ENCODE results near the gene COQ10A. TPM values are rescaled to one million over a fixed set of nuclear protein-coding genes. Genes with fewer than 3 reads are reported as not detected.

COQ10A gene
- total RNA-seq, 1 donor from 2014 or later: 23.6 TPM

- H3K27ac Mint-ChIP-seq: no peak overlapping the region
- no peak for DNase-seq (ENCODE audit: low spot score, unreplicated experiment)
- no peaks in the 10 kb centered on the region for H3K27me3 Mint-ChIP-seq
- H3K4me1 Mint-ChIP-seq (ENCODE audit: low read depth): no peaks in the 10 kb centered on the region
- no peaks in the 10 kb centered on the region for H3K9me3 Mint-ChIP-seq (ENCODE audit: low read depth)
- peaks cover 29% of the 10 kb centered on the region for H3K36me3 Mint-ChIP-seq (ENCODE audit: insufficient read depth)
- no peak overlapping the region for H3K4me3 Mint-ChIP-seq (ENCODE audit: low read depth)
- TF ChIP-seq, protein P1, sequence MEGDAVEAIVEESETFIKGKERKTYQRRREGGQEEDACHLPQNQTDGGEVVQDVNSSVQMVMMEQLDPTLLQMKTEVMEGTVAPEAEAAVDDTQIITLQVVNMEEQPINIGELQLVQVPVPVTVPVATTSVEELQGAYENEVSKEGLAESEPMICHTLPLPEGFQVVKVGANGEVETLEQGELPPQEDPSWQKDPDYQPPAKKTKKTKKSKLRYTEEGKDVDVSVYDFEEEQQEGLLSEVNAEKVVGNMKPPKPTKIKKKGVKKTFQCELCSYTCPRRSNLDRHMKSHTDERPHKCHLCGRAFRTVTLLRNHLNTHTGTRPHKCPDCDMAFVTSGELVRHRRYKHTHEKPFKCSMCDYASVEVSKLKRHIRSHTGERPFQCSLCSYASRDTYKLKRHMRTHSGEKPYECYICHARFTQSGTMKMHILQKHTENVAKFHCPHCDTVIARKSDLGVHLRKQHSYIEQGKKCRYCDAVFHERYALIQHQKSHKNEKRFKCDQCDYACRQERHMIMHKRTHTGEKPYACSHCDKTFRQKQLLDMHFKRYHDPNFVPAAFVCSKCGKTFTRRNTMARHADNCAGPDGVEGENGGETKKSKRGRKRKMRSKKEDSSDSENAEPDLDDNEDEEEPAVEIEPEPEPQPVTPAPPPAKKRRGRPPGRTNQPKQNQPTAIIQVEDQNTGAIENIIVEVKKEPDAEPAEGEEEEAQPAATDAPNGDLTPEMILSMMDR (IDR thresholded peaks at IDR 0.05; ENCODE audit: unreplicated experiment): no peak
Measured at GRCh38 chr12:56244494-56244893, 22.2 kb upstream of the COQ10A start.

- TF ChIP-seq, protein P1 (IDR thresholded peaks at IDR 0.05; ENCODE audit: unreplicated experiment): no peak
- Mint-ChIP-seq H3K4me1 (ENCODE audit: low read depth) (no peaks in the 10 kb centered on the region), H3K27me3 (no peaks in the 10 kb centered on the region), H3K36me3 (ENCODE audit: insufficient read depth) (peaks cover 25% of the 10 kb centered on the region), H3K27ac (no peak overlapping the region), H3K4me3 (ENCODE audit: low read depth) (no peak overlapping the region), H3K9me3 (ENCODE audit: low read depth) (no peaks in the 10 kb centered on the region)
- no peak for DNase-seq (ENCODE audit: low spot score, unreplicated experiment)
Measured at GRCh38 chr12:56247923-56248322, 18.8 kb upstream of the COQ10A start.

- H3K27ac Mint-ChIP-seq: no peak overlapping the region
- no peak for DNase-seq (ENCODE audit: low spot score, unreplicated experiment)
- H3K27me3 Mint-ChIP-seq: no peaks in the 10 kb centered on the region
- H3K4me3 Mint-ChIP-seq (ENCODE audit: low read depth): no peak overlapping the region
- H3K4me1 Mint-ChIP-seq (ENCODE audit: low read depth): no peaks in the 10 kb centered on the region
- H3K36me3 Mint-ChIP-seq (ENCODE audit: insufficient read depth): peaks cover 26% of the 10 kb centered on the region
- H3K9me3 Mint-ChIP-seq (ENCODE audit: low read depth): no peaks in the 10 kb centered on the region
- TF ChIP-seq, protein P1 (IDR thresholded peaks at IDR 0.05; ENCODE audit: unreplicated experiment): no peak
Measured at GRCh38 chr12:56248711-56249110, 18.0 kb upstream of the COQ10A start.

GRCh38 chr12:56252649-56253048 lies 14.1 kb upstream of the COQ10A start:
- Mint-ChIP-seq H3K27ac (no peak overlapping the region), H3K4me3 (ENCODE audit: low read depth) (no peak overlapping the region), H3K4me1 (ENCODE audit: low read depth) (peaks cover 9% of the 10 kb centered on the region), H3K36me3 (ENCODE audit: insufficient read depth) (peaks cover 22% of the 10 kb centered on the region), H3K27me3 (no peaks in the 10 kb centered on the region), H3K9me3 (ENCODE audit: low read depth) (no peaks in the 10 kb centered on the region)
- no peak for DNase-seq (ENCODE audit: low spot score, unreplicated experiment)
- TF ChIP-seq, protein P1 (IDR thresholded peaks at IDR 0.05; ENCODE audit: unreplicated experiment): no peak

DNA sequence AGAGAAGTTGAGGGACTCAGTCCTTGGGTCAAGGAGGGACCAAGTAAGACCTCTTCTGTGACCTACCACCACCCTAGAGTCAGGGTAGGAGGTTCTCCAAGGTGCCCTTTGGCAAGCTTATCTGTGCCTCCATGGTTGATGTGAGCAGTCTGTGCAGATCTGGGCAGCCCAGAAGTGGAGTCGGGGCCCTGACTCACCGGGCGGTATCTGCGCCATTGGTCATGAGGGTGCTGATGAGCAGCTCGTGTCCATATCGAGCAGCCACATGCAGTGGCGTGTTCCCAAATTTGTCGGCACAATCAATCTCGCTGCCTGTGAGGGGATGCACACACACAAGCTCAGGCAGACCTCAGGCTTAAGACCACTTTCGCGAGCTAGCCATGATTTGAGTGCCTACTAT lies 13.7 kb upstream of the COQ10A start:
- DNase-seq (ENCODE audit: low spot score, unreplicated experiment): no peak
- H3K36me3 Mint-ChIP-seq (ENCODE audit: insufficient read depth): peaks cover 22% of the 10 kb centered on the region
- H3K27ac Mint-ChIP-seq: no peak overlapping the region

More for the DNA sequence above, 13.7 kb upstream of the COQ10A start:
- Mint-ChIP-seq H3K9me3 (ENCODE audit: low read depth) (no peaks in the 10 kb centered on the region), H3K4me1 (ENCODE audit: low read depth) (peaks cover 9% of the 10 kb centered on the region), H3K27me3 (no peaks in the 10 kb centered on the region), H3K4me3 (ENCODE audit: low read depth) (no peak overlapping the region)
- TF ChIP-seq, protein P1 (IDR thresholded peaks at IDR 0.05; ENCODE audit: unreplicated experiment): no peak

Measured in progenitor cell of endocrine pancreas (in vitro differentiated cells).